OCI-LY7 (cell line): ENCODE data around the gene MAT1A. TPM values are rescaled to one million over a fixed set of nuclear protein-coding genes. Genes with fewer than 3 reads are reported as not detected.
A peak's percentile ranks its signal among the peaks of the same experiment; 100 is the strongest.

Experiments used
- Bru-seq: library from RNA; stranded (reverse); fragments of 400-500 nt; gene quantifications from one replicate; lab custom pipeline; 2021; lab: Mats Ljungman, UMichigan
- BruChase-seq, 2 experiments: library from RNA; stranded (reverse); fragments of 400-500 nt; gene quantifications; one replicate each; lab custom pipeline; 2021; lab: Mats Ljungman, UMichigan
- BruUV-seq: library from RNA; stranded (reverse); fragments of 400-500 nt; replicated peaks from 2 replicates; lab custom pipeline; 2021; lab: Mats Ljungman, UMichigan
- CTCF ChIA-PET: fragments of 300-600 bp; sonication (Branson Sonifier 250); formaldehyde crosslinking; loops from one replicate; lab custom pipeline; 2022; ENCODE audit warnings: antibody characterized with exemption; ENCODE audit not compliant: unreplicated experiment; lab: Charles Lee
- POLR2A ChIA-PET: fragments of 300-600 bp; sonication (Branson Sonifier 250); formaldehyde crosslinking; loops from one replicate; lab custom pipeline; 2022; ENCODE audit warnings: antibody characterized with exemption; lab: Charles Lee
- DNase-seq: peaks from one replicate; pipeline ENCODE4 v3.0.0-alpha.2; 2015; ENCODE audit warnings: low spot score
- H2AFZ ChIP-seq: fragments of 200-600 bp; sonication (generic), shearing (Covaris generic); 2 replicates; pipeline ENCODE4 v1.6.1; 2014; ENCODE audit warnings: mild to moderate bottlenecking, antibody characterized with exemption, low read length, moderate library complexity
- H3K27ac ChIP-seq: fragments of 200-600 bp; sonication (generic); 2 replicates; pipeline ENCODE4 v1.5.1; 2014; ENCODE audit warnings: mixed run types, low read depth, mild to moderate bottlenecking, moderate library complexity, low read length, inconsistent platforms; ENCODE audit not compliant: poor library complexity, severe bottlenecking
- H3K36me3 ChIP-seq: fragments of 200-600 bp; sonication (generic); 2 replicates; pipeline ENCODE4 v1.6.1; 2014; ENCODE audit warnings: mild to moderate bottlenecking, antibody characterized with exemption, low read length, moderate library complexity, mixed read lengths; ENCODE audit not compliant: insufficient read depth
- H3K4me1 ChIP-seq: fragments of 200-600 bp; sonication (generic); 2 replicates; pipeline ENCODE4 v1.5.1; 2014; ENCODE audit warnings: mild to moderate bottlenecking, low read length; ENCODE audit not compliant: insufficient read depth, poor library complexity, severe bottlenecking
- H3K4me2 ChIP-seq: fragments of 200-600 bp; sonication (generic); 2 replicates; pipeline ENCODE4 v1.6.1; 2014; ENCODE audit warnings: mild to moderate bottlenecking, low read length
- H3K4me3 ChIP-seq: fragments of 200-600 bp; sonication (generic); 2 replicates; pipeline ENCODE4 v1.5.1; 2014; ENCODE audit warnings: mild to moderate bottlenecking, low read depth, low read length; ENCODE audit not compliant: poor library complexity, severe bottlenecking
- H3K79me2 ChIP-seq: fragments of 200-600 bp; sonication (generic); 2 replicates; pipeline ENCODE4 v1.6.1; 2016; ENCODE audit warnings: low read depth, mild to moderate bottlenecking, low read length, moderate library complexity, mixed read lengths; ENCODE audit not compliant: insufficient read depth
- H3K9me2 ChIP-seq: fragments of 200-600 bp; sonication (generic); 2 replicates; pipeline ENCODE4 v1.6.1; 2016; ENCODE audit warnings: mild to moderate bottlenecking, low read length, mixed read lengths; ENCODE audit not compliant: insufficient read depth
- H3K9me3 ChIP-seq: fragments of 200-600 bp; sonication (generic); 2 replicates; pipeline ENCODE4 v1.6.1; 2014; ENCODE audit warnings: mild to moderate bottlenecking, mixed run types, low read length, mixed read lengths
- H4K20me1 ChIP-seq: fragments of 200-600 bp; sonication (generic); 2 replicates; pipeline ENCODE4 v1.6.1; 2014; ENCODE audit warnings: mild to moderate bottlenecking, antibody characterized with exemption, low read length, moderate library complexity, mixed read lengths; ENCODE audit not compliant: insufficient read depth
- EZH2phosphoT487 ChIP-seq: fragments of 200-600 bp; sonication (generic); IDR thresholded peaks from 2 replicates; pipeline ENCODE4 v1.6.1; 2018; ENCODE audit warnings: low read depth, borderline replicate concordance, mild to moderate bottlenecking, mixed run types, antibody characterized with exemption, low read length, moderate library complexity, mixed read lengths
- intact Hi-C: fragments of 100-400 bp; cut with micrococcal nuclease; formaldehyde crosslinking; loops from one replicate; pipeline ENCODE4 v1.10.0; 2022; ENCODE audit not compliant: unreplicated experiment
- long read RNA-seq: library from polyadenylated mRNA; stranded (forward); transcript quantifications from one replicate; pipeline ENCODE4 v2.0.0, GENCODE V29; 2022
- total RNA-seq, 2 experiments: library from RNA; depleted of rRNA in 1 of 2; stranded (reverse); fragments of >200 nt in 1 of 2; shearing (Covaris generic) in 1 of 2; gene quantifications; 2 replicates each; pipeline ENCODE4 v1.2.3, GENCODE V29; 2014 to 2022
- TF ChIP-seq, protein P1 (sequence below): fragments of 200-600 bp; sonication (generic); conservative IDR thresholded peaks from 2 replicates; pipeline ENCODE4 v1.5.1; 2014; ENCODE audit warnings: mild to moderate bottlenecking, antibody characterized with exemption, low read length, moderate library complexity, mixed read lengths

Gene MAT1A
- total RNA-seq (2014; rRNA removed; shearing (Covaris generic)): not detected in 2 replicates
- total RNA-seq (2022): not detected in 2 replicates
- percentile 10 among the genes with signal in this experiment for Bru-seq, nascent RNA
- not detected for BruChase-seq, experiment 1, labeled RNA remaining after a 6-hour chase
- BruChase-seq, experiment 2, labeled RNA remaining after a 2-hour chase: not detected
- long read RNA-seq: 0 reads

DNA sequence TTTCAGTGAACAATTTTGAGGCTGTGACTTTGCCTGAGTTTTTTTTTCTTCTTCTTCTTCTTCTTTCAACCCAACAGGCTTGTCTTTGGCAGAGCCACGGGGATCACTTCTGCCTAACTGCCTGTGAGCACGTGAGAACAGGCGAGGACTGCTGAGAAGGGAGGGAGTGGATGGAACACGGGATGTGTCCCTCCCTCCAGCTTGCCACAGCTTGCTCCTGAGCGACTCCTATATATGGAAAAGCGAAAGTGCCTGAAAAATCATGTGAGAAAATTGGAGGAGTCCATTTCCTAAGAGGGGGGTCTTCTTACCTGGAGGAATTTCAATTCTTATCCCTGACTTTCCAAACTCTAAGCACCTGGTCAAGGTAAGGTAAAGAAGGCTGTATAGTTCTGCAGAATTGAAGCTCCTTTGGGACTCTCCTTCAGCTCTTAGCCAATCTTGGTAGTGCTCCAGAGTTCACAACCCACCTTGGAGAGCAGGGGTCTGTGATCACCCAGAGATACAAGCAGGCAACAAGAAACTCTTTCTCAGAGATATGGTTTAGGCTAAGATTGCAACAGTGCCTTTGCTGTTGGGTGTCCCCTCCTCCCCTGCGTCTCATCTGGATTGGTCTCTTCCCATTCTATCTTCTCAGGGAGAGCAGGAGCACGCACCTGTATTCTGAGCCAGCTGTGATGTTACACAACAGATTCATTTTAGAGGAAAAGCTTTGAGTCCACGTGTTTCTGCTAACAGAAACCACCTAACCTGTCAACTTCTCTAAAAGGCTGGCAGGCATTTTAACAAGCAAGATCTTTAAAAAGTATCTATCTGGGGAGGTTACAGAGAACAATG is at the start of gene MAT1A:
TSS of gene MAT1A (minus strand) at position 208 of the 837 bp plus-strand sequence. CDS start 235 bp downstream, outside the sequence.
- Histone ChIP-seq H2AFZ (no peak within 1 kb of the TSS), H3K9me3 (no peaks in the 10 kb centered on the region), H3K36me3 (no peaks in the 10 kb centered on the region), H3K4me3 (no peak within 1 kb of the TSS), H3K79me2 (no peaks in the 10 kb centered on the region), H3K27ac (no peak within 1 kb of the TSS), H3K9me2 (no peaks in the 10 kb centered on the region), H4K20me1 (no peaks in the 10 kb centered on the region), H3K4me2 (no peak within 1 kb of the TSS), H3K4me1 (no peaks in the 10 kb centered on the region)
- CTCF ChIA-PET: no interaction called here
- no peak for DNase-seq
- TF ChIP-seq, protein P1, sequence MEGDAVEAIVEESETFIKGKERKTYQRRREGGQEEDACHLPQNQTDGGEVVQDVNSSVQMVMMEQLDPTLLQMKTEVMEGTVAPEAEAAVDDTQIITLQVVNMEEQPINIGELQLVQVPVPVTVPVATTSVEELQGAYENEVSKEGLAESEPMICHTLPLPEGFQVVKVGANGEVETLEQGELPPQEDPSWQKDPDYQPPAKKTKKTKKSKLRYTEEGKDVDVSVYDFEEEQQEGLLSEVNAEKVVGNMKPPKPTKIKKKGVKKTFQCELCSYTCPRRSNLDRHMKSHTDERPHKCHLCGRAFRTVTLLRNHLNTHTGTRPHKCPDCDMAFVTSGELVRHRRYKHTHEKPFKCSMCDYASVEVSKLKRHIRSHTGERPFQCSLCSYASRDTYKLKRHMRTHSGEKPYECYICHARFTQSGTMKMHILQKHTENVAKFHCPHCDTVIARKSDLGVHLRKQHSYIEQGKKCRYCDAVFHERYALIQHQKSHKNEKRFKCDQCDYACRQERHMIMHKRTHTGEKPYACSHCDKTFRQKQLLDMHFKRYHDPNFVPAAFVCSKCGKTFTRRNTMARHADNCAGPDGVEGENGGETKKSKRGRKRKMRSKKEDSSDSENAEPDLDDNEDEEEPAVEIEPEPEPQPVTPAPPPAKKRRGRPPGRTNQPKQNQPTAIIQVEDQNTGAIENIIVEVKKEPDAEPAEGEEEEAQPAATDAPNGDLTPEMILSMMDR: no peak
- TF ChIP-seq EZH2phosphoT487: no peak
- intact Hi-C loops: no loop called here
- POLR2A ChIA-PET: no interaction called here
- no TSS peak for BruUV-seq

DNA sequence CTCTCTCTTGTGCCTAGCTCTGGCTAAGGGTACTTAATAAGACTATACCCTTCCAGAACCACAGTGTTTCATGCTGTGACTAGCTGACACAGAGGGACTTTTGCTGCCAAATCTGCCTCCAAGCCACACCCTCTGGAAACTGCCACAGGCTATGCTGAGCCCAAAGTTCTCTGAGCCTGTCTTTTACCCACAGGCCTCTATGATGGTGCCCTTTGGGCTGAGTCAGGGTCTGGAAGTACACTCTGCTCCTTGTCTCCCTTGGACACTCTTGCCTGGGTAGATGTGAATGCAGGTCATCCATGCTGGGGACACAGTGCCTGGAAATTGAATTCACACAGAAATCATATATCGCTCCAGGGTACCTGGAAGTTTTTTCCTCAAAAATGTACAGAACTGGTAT is 44.5 kb upstream of the MAT1A start:
- Histone ChIP-seq H3K4me1 (no peaks in the 10 kb centered on the region), H2AFZ (no peak overlapping the region), H3K9me2 (no peaks in the 10 kb centered on the region), H3K9me3 (no peaks in the 10 kb centered on the region), H3K79me2 (no peaks in the 10 kb centered on the region), H3K4me2 (no peak overlapping the region), H3K4me3 (no peak overlapping the region), H3K27ac (no peak overlapping the region), H3K36me3 (no peaks in the 10 kb centered on the region), H4K20me1 (no peaks in the 10 kb centered on the region)
- TF ChIP-seq, protein P1: no peak
- no peak for TF ChIP-seq EZH2phosphoT487
- intact Hi-C loops: no loop called here
- no TSS peak for BruUV-seq
- no peak for DNase-seq
- ChIA-PET POLR2A (no interaction called here), CTCF (no interaction called here)
